Measurements from ENCODE around the gene SH2D4B.

SH2D4B gene

DNA sequence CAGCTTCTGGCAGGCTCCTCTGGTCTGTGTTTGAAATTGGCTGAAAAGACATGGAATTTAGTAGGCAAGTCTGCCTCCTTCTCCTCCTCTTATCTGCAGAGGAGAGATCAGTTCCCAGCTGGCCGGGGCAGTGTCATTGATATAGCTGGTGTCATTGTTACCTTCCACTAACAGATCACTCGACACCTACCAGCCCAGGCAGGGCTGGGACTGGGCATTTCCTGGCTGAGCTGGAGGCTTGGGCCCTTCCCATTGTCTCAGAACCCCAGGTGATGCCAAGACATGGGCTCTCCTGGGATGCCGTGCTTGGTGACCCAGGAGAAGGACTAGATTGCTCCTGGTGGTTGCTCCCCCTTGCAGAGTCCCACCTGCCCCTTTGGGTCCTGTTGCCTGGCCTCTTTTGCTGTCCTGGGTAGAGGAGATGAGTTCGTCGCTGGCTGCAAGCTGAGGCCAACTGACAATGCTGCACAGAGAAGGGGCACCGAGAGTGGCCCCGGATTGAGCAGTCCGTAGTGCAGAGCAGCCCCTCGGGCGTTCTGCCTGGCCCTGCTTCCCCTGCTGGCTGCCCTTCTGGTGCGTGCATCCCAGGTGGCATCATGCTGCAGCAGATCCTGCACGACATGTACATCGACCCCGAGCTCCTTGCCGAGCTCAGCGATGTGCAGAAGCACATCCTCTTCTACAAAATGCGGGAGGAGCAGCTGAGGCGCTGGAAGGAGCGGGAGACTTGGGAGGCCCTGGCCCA, at the start of gene SH2D4B:
Gene SH2D4B, plus strand, starts transcription at position 167 of the 745 bp plus-strand sequence. Its CDS starts 430 bp downstream, at position 597.
- DNase-seq (ENCODE audit: low read depth) = no peak

DNA sequence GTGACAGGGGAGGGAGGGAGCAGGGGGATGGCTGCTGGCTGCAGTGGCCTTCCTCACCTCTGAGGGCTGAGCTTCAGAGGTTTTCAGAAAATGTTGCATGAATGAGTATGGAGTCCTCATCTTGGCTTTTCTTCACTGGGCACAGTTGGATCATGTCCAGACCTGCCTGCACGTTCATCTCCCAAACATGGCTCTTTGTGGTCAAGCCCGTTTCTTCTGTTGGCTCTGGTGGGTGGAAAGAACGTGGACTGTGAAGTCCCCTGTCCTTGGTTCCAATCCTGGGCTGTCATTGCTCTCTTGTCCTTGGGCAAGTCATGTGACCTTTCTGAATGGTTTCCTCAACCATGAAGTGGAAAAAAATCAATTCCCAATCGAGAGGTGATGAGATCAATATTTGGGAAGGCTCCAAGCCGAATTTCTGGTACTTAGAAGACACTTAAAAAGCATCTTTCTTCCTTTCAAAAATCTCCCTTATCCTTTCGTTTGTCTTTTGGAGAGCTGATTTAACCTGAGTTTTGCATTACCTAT, 49.1 kb upstream of the SH2D4B start:
- no peak for DNase-seq (ENCODE audit: low read depth)

DNA sequence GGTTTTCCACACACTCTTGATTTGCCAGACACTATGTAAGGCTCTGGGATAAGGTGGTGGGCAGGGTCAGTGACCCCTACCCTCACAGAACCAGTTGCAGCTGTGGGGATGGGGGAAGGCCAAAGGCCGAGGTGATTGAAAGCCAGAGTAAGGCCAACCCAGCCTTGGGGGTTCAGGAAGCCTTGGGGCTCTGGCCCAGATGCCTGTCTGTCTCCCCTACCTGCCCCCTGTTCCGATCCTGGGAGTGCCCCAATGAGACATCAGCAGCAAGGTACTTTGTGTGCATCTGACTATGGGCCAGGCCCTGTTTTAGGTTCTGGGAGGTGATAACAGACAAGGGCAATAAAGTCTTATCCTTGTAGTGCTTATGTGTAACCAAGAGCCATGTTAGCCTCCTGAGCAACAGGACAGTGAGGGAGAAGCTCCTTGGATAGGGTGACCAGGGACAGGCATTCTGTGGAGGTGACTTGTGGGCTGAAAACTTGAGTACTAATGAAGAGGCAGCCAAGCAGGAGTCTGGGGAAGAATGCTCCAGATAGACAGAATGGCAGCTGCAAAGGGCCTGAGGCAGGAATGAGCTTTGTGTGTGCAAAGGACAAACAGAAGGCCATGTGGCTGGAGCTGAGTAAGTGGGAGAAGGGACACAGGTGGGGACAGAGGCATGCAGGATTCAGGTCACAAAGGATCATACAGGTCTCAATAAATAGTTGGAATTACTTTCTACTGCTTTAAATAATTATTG, 48.2 kb upstream of the SH2D4B start:
- DNase-seq (ENCODE audit: low read depth) = no peak

DNA sequence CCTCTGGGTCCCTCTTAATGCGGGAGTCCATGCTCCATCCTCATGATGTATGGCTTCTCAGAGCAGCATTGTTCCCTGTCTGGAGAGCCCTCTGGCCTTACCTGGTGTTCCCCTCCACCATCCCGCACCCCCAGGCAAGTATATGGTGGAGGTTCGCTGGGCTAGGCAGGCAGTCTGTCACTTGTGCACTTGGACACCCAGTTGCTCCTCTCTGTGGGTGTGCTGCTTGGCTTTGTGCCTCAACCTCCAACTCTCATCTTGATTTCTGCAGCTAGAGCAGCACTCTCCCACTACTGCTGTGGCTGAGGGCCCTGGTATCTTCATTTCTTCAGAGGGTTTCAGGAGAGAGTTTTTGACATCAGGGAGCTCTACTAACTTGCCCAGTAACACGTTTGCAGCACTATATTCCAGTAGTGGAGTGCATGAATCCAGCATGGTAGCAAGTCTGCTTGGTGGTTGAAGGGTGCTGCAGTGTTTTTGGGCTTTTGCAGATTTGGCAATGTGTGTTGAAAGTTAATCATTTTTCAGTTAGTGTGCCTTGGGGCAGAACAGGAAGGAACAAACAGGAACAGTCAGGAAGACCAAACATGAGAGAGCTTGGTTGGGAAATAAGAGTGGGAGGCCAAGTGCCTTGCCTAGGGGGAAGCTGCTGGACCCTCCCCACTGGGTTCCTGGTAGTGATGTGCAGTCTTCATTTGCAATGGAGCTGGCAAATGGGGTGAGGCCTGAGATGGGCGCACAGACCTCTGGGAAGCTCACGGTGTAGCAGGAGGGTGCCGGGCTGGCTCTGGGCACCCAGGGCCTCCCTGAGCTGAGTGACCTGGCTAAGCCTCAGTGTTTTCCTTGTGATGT, 46.2 kb upstream of the SH2D4B start:
- no peak for DNase-seq (ENCODE audit: low read depth)

DNA sequence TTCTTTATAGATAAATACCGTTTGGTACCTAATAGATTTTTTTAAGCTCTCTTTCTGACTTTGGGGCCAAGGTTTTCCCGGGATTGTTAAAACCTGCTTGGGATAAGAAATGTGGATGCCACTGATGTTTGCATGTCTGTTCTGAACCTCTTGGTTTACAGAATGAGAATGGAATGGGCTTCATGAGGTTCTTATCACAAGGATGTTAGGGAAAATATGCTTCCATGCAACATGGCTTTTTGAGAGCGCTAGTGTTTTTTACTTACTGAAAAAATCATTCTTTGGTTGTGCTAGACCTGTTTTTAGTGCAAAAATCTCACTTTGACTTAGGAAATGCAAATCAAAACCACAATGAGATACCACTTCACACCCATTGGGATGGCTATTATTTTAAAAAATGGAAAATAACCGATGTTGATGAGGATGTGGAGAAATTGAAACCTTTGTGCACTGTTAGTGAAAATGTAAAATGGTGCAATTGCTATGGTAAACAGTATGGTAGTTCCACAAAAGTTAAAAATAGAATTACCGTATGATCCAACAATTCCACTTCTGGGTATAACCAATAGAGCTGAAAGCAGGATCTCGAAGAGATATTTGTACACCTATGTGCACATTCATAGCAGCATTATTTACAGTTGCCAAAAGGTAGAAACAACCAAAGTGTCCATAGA, 44.7 kb upstream of the SH2D4B start:
- DNase-seq (ENCODE audit: low read depth) = no peak

DNA sequence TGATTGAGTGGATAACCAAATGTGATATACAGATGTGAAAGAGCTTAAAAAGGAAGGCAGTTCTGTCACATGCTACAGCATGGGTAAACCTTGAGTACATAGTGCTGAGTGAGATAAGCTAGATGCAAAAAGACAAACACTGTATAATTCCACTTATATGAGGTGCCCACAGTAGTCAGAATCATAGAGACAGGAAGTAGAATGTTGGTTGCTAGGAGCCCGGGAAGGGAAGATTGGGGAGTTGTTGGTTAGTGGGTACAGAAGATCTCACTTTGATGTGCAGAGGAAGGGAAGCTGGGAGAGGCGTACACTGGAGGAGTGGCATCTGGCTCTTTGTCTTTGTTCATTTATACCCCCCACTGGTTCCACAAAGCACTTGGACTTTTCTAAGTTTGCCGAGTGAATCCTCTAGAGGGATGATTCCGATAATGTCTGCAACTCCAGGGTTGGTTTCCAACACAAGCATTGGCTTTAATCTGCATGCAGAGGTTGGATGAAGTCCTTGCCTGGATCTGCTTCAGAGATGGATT, 44.1 kb upstream of the SH2D4B start:
- no peak for DNase-seq (ENCODE audit: low read depth)

DNA sequence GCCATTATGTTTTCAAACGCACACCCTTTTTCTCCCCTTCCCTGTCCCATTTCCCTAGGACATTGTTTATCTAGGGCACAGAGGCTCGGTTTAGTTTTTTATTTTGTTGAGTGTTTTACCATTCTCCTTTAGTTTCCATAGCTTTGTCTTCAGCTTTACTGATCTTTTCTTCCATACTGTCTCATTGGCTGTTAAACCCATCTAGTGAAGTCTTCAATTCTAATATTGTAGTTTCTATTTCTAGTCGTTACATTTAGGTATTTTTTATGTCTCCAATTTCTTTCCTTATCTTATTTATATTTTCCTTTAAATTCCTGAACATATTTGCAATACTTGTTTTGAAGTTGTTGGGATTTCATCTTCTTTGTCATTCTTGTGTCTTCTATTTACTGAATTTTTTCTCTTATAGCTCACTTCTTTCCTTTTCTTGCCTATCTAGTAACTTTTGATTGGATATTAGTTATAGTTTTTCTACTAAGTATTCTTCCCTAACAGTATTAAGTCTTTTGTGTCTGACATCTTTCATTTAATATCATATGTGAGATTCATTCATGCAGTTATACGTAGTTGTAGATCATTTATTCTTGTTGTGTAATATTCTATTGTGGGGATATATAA, 41.0 kb upstream of the SH2D4B start:
- no peak for DNase-seq (ENCODE audit: low read depth)

DNA sequence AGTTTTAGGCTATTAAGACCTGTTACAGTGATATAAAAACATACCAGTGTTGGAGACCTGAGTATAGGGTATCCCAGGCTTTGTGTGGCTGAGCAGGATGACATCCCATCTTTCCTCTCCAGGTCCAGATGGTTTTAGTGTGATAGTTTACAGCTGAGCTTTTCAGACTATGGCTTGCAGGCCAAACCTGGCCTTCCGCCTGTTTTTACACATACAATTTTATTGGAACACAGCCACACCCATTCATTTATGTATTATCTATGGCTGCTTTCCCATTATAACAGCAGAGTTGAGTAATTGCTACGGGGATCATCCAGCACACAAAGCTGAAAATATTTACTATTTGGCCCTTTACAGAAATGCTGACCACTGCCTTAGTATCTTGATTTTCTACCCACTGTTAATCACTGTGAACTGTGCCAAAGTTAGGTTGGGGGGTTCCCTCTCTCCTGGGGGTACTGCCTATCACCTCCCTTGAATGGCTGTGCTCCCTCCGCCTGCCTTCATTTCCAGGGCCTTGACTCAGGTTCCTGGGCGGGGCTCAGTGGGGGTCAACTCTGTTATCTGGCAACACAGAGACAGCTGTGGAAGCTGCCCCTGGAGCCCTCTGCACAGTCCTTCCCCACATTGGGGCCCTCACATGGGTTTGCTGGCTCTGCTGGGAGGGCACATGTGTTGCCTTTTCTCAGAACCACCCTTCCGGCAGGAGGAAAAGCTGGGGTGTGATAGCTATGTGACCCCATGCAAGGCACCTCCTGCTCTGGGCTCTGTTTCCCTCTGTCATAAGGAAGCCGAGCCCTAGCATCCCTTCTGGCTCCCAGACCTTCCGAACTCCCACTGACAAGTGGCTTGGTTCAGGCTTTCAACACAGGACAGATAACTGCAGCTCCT, 40.3 kb upstream of the SH2D4B start:
- DNase-seq (ENCODE audit: low read depth) = no peak

DNA sequence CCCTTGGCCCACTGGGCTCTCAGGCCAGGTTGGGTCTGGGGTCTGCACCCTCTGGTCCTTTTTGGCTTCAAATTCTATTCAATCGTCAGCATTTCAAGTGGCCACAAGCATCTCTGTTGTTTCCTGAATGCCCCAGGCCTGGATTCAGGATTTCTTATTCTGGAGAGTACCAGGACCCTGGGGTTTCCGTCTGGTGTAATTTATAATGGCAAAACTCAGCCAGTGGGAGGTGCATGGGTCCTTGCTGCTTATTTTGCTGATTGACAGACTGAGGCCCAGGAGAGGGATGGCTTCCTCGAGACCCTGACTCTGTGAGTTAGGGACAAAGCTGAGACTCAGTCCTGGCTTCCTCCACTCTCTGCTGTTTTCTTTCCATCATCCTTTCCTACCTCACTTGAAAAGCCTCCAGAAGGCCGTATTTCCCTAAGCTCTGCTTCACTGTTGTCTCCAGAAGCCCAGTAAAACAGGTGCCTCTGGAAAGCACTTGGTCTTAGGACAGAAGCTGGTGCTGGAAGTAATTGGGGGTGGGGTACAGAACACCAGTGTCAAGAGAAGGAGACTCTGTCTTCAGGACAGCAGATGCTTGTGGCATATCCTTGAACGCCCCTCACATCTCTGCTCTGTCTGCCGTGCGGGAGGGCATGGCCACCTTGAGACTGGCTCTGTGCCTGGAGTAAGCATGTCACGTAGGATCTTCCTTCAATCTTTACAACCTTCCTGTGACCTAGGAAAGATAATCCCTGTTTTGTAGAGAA, 39.4 kb upstream of the SH2D4B start:
- no peak for DNase-seq (ENCODE audit: low read depth)

DNA sequence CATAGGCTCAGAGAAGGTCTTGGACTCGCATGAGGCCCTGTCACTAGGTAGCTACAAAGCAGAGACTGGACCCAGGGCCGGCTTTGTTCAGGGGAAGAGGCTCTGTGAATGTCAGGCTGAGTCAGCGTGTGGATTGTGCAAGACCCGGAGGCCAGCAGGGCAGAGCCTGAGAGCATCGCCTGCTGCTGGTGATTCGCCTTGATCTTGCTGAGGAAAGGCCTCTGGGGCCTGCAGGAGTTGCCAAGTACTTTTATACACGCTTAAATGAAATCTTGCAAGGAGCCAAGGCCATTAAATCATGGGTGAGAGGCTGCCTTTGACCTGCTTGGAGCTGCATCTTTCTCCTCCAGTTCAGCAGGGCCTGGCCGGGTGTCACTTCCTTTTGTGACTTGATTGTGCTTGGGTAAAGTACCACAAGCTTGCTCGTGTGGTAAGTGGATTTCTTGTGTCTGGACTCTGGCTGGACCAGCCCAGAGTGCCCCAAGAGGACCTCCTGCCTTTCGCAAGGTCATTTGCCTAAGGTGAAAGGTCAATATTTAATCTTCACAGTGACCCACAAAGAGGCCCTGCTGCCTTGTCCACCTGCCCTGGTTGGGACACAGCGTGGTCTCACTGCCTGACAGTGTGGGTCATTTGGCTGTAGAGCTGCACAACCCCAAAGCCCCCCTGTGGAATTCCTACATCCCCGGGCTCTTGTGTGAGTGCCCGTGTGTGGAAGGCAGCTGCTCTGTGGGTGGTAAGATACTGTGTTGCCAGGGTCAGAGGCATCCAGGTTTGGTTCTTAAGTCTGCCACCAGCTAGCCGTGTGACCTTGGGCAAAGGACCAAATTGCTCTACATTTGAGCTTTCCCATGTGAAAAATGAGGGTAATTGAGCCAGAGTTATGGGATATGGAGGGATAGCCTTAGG, 38.6 kb upstream of the SH2D4B start:
- peak; percentile 52 for DNase-seq (ENCODE audit: low read depth)

DNA sequence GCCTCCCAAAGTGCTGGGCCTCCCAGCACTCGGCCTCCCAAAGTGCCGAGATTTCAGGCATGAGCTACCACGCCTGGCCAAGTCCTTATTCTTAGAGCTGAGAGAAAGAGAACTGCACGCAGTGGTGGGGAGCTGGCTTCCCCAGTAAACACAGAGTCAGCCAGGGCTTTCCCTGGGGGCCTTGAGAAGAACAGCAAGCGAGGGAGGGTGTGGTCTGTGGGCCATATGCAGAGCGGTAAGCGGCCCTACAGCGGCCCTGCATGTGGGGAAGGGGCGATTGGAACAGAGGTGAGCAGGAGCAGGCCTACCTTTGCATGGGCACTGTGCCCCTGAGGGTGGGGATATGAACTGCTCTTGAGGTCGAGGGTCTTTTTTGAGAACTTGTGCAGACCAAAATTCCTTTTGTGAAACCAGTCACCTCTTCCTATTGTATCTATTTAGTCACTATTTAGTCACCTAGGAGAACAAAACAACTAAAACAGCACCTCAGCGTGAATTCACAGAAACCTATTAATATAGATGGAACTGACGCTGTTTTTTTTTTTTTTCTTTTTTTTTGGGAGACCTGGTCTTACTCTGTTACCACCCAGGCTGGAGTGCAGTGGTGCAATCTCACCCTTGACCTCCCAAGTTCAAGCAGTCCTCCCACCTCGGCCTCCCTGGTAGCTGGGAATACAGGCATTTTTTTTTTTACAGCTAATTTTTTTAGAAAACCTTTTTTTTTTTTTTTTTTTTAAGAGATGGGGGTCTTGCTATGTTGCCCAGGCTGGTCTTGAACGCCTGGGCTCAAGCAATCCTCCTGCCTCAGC, 36.9 kb upstream of the SH2D4B start:
- no peak for DNase-seq (ENCODE audit: low read depth)

DNA sequence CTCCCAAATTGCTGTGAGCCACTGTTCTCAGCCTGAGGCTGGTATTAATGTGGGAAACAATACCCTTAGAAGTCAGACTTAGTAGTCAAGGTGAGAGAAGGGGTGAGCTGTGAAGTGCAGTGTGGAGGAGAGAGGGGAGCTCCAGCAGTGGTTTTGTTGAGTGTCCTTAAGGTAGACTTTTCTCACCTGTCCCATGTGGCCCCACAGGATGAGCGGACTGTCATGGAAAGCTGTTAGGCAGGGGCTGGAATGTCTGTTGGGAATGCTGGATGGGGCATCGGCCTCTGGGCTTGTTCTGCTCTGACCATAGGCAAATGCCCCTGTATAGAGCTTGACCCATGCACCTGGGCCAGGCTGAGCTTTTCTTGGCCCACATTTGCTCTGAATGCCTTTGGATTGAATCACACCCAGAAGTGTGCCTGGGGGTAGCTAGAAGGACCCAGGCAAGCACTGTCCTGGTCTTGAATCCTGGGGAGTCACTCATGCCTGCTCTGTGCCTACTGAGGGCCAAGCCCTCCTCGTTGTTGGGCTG, 36.3 kb upstream of the SH2D4B start:
- no peak for DNase-seq (ENCODE audit: low read depth)

DNA sequence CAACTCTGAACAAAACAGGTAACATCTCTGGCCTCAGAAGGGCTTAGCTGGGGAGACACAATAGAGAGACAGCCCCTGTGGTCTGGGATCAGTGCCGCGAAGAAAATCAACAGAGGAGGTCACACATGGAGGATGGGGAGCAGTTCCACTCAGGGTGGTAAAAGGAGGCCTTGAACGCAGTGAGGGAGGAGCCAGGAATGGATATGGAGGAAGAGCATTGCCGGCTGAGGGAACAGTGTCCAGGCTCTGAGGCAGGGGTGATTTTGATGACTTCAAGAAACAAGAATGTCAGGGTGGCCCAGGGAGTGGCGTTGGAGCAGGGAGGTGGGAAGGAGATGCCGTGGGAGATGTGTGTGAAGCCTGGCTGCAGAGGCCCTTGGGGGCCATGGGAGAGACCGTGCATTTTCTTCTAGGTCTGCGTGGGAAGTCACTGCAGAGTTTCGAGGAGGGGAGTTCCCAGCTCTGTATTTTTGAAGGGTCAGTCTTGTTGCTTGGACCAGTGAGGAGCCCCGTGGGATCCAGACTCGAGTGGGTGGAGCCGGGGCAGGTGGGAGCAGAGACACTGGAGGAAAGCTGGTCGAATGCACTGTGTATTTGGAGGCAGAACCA, 35.7 kb upstream of the SH2D4B start:
- no peak for DNase-seq (ENCODE audit: low read depth)

DNA sequence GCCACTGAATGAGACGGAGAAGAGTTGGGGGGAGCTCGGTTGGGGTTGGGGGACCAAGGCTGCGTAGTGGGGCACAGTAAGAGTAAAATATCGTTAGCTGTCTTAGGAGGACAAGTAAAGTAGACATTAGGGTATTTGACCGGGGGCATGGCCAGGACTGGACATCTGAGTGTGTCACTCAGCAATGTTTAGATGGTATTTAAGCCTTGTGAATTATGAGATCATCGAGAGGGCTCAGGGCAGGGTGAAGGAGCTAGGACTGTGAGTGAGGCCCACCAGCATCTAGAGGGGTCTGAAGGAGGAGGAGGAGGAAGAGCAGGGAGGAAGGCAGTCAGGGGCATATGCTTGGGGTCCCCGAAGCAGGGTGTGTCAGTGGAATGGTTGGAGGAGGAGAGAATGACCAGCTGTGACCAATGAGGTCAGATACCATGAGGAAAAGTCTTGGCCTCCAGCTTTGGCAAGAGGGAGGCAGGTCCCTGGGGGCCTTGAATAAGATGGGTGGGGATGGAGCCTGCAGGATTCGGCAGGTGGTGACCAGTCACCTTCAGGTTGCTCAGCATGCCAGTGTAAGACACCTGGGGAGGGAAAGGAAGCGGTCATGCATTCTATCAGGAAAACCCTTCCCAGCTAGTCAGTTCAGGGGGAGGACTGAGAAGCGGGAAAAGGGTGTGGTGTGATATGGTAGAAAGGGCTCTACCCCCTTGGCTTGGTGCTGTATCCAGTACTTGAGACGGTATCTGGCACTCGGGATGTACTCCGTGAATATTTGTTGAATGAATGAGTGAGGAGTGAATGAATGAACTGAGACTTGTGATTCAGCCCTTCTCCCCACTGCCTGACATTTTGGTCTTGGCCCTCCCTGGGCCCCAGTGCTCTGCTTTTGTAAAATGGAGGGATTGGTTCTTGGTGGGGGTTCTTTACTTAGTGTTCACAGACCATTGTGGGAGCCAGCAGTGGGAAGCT, 34.8 kb upstream of the SH2D4B start:
- DNase-seq (ENCODE audit: low read depth) = no peak

DNA sequence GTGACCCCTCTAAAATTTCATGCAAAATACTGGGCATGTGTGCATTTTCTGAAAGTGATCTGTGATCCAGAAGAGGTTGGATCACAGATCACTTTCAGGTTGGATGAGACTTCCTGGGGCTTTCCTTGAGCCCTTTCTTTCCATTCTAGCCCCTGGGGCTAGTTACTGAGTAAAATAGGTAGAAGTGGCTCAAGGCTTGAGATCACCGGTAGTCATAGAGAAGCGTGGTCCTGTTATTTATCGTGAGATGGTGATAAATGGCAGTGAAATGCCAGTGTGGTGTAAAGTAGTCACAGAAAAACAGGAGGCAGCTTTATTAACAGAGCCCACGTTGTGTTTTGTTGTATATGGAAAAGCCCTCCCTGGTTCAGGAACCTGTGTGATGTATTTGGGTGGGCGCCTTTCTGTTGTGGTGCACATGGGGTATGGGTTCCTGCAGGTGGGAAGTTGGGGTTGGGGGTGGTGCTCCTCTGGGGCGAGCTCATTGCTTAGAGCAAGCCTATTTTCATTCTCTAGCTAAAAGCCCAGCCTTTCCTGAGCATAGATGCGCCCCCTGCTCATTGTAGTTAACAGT, 34.0 kb upstream of the SH2D4B start:
- DNase-seq (ENCODE audit: low read depth) = no peak

Measured in stimulated activated CD8-positive, alpha-beta memory T cell treated with anti-CD3 and anti-CD28 coated beads, Interleukin-4, amount 100 ng/mL, for 24 hours (primary cell).